ENCODE results near the gene ICAM4. TPM values are rescaled to one million over a fixed set of nuclear protein-coding genes. Genes with fewer than 3 reads are reported as not detected.
A peak's percentile ranks its signal among the peaks of the same experiment; 100 is the strongest.

The ICAM4 gene
- total and polyA plus RNA-seq, 9 of the 15 experiments (the other 6 are each of a cell fraction or from before 2014, with no cell fraction given) = 14.1 to 86.1 (median 29.6) TPM

DNA sequence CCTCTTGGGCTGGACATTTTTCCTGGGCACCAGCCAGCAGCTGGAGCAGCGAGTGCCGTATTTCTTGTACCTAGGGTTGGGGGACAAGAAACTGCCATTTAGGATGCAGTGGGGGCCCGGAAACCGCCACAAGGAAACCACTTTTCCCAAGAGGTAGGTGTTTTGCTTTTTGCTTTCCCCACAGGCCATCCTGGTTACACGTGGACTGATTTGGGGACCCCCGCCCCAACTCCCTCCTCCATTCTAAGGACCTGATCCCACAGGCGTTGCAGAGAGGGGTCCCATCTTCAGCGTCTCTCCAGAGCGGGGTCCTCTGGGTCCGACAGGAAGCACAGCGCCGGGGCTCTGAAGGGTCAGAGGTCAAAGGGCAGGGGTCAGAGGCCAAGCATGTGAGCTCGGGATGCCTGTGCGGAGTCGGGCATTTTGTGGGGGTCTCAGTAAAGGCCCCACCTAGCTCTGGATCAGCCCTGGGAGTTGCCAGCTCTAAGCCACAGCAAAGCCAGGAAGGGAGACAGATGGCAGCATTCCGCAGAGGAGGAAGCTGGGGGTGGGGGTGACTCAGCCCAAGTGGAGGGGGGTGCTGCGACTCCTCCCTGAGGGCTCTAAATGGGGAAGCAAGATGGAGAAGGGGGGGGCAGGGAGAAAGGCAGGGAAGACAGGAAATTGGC is 18.5 kb downstream of the ICAM4 start (continued):
- TF ChIP-seq SMAD4 (CRISPR knock-in tag; conservative IDR thresholded peaks at IDR 0.05) (no peak; the same call in 1 of the 2 replicates), PHF21A (IDR thresholded peaks at IDR 0.05; ENCODE audit: borderline replicate concordance, low read depth) (peak; percentile 94), FOXA1 (IDR thresholded peaks at IDR 0.05; ENCODE audit: borderline replicate concordance) (no peak), ZNF140 (CRISPR knock-in tag; IDR thresholded peaks at IDR 0.05) (no peak), BRD4 (IDR thresholded peaks at IDR 0.05) (no peak), DACH1 (IDR thresholded peaks at IDR 0.05; ENCODE audit: partially characterized antibody) (peak; percentile 20), HDAC1 (IDR thresholded peaks at IDR 0.05) (no peak), MAFK (IDR thresholded peaks at IDR 0.05; ENCODE audit: low read length) (no peak; the same call in 1 of the 2 replicates), MECOM (CRISPR knock-in tag; IDR thresholded peaks at IDR 0.05) (no peak), TOE1 (IDR thresholded peaks at IDR 0.05; ENCODE audit: borderline replicate concordance) (0 out of 2 replicates have a peak, but pooled peaks have one; percentile 7), TOE1 (CRISPR knock-in tag; IDR thresholded peaks at IDR 0.05; ENCODE audit: borderline replicate concordance, low read depth) (no peak), BRF1 (IDR thresholded peaks at IDR 0.05; ENCODE audit: borderline replicate concordance, extremely low read depth, insufficient read length) (no peak), TCF7L2 (IDR thresholded peaks at IDR 0.05; ENCODE audit: low read depth, low read length) (no peak), ZNF12 (CRISPR knock-in tag; IDR thresholded peaks at IDR 0.05) (no peak), MTA2 (IDR thresholded peaks at IDR 0.05; ENCODE audit: low read depth) (peak; percentile 70), SRSF3 (IDR thresholded peaks at IDR 0.05; ENCODE audit: insufficient read depth, low read length) (no peak), MYNN (IDR thresholded peaks at IDR 0.05) (no peak), MYNN (CRISPR knock-in tag; IDR thresholded peaks at IDR 0.05) (no peak), POU5F1 (IDR thresholded peaks at IDR 0.05; ENCODE audit: borderline replicate concordance, low read depth, low read length, partially characterized antibody) (no peak)
- TF ChIP-seq, protein P1, sequence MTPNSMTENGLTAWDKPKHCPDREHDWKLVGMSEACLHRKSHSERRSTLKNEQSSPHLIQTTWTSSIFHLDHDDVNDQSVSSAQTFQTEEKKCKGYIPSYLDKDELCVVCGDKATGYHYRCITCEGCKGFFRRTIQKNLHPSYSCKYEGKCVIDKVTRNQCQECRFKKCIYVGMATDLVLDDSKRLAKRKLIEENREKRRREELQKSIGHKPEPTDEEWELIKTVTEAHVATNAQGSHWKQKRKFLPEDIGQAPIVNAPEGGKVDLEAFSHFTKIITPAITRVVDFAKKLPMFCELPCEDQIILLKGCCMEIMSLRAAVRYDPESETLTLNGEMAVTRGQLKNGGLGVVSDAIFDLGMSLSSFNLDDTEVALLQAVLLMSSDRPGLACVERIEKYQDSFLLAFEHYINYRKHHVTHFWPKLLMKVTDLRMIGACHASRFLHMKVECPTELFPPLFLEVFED (CRISPR knock-in tag; conservative IDR thresholded peaks at IDR 0.05) = no peak
- TF ChIP-seq, protein P2, sequence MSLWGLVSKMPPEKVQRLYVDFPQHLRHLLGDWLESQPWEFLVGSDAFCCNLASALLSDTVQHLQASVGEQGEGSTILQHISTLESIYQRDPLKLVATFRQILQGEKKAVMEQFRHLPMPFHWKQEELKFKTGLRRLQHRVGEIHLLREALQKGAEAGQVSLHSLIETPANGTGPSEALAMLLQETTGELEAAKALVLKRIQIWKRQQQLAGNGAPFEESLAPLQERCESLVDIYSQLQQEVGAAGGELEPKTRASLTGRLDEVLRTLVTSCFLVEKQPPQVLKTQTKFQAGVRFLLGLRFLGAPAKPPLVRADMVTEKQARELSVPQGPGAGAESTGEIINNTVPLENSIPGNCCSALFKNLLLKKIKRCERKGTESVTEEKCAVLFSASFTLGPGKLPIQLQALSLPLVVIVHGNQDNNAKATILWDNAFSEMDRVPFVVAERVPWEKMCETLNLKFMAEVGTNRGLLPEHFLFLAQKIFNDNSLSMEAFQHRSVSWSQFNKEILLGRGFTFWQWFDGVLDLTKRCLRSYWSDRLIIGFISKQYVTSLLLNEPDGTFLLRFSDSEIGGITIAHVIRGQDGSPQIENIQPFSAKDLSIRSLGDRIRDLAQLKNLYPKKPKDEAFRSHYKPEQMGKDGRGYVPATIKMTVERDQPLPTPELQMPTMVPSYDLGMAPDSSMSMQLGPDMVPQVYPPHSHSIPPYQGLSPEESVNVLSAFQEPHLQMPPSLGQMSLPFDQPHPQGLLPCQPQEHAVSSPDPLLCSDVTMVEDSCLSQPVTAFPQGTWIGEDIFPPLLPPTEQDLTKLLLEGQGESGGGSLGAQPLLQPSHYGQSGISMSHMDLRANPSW (CRISPR knock-in tag; IDR thresholded peaks at IDR 0.05) = no peak
- TF ChIP-seq, protein P3, sequence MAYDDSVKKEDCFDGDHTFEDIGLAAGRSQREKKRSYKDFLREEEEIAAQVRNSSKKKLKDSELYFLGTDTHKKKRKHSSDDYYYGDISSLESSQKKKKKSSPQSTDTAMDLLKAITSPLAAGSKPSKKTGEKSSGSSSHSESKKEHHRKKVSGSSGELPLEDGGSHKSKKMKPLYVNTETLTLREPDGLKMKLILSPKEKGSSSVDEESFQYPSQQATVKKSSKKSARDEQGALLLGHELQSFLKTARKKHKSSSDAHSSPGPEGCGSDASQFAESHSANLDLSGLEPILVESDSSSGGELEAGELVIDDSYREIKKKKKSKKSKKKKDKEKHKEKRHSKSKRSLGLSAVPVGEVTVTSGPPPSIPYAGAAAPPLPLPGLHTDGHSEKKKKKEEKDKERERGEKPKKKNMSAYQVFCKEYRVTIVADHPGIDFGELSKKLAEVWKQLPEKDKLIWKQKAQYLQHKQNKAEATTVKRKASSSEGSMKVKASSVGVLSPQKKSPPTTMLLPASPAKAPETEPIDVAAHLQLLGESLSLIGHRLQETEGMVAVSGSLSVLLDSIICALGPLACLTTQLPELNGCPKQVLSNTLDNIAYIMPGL (CRISPR knock-in tag; IDR thresholded peaks at IDR 0.05) = no peak
- TF ChIP-seq, protein P4, sequence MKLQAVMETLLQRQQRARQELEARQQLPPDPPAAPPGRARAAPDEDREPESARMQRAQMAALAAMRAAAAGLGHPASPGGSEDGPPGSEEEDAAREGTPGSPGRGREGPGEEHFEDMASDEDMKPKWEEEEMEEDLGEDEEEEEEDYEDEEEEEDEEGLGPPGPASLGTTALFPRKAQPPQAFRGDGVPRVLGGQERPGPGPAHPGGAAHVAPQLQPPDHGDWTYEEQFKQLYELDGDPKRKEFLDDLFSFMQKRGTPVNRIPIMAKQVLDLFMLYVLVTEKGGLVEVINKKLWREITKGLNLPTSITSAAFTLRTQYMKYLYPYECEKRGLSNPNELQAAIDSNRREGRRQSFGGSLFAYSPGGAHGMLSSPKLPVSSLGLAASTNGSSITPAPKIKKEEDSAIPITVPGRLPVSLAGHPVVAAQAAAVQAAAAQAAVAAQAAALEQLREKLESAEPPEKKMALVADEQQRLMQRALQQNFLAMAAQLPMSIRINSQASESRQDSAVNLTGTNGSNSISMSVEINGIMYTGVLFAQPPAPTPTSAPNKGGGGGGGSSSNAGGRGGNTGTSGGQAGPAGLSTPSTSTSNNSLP (IDR thresholded peaks at IDR 0.05; ENCODE audit: borderline replicate concordance, low read depth, low read length) = no peak
